HG02852 (cell line): Measurements from ENCODE around the gene LRRC31.
A peak's percentile ranks its signal among the peaks of the same experiment; 100 is the strongest.

Experiments
- ATAC-seq: cut with Tn5 transposase; IDR thresholded peaks from one replicate; pipeline ENCODE4 v1.9.1; 2021; ENCODE audit warnings: mild to moderate bottlenecking, moderate library complexity; ENCODE audit not compliant: unreplicated experiment

Gene LRRC31

DNA sequence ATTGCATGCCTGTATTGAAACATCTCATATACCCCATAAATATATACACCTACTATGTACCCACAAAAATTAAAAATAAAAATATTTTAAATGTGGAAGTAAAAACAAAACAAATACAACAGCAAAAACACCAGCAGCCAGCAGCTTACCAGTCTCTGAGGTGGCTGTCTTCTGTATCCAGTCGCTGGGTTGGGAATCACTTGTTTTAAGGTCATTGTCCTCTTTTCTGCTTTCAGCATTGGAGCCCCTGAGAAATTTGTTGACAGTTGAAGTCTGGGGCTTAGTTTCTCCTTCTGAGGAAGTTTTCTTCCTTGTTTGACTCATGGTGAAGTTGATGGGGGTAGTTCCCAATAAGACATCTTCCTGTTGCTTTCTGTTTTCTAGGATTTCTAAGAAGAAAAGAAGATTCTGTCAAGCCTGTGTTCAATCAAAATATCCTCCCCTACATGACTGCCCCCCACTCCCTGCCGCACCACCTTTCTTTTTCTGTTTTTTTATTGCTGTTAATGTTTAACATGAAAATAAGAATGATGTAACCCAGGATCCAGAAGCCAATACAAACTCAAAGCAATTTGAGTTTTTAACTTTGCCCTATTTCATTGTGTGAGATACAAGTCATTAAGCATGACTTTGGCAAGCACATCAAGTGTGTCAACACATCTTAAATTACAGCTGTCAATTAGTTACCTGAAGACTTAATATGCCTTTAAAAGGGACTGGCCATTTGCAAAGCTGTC, at the start of gene LRRC31:
Gene LRRC31 (minus strand): TSS at position 452 of the 737 bp plus-strand sequence. CDS start 128 bp downstream, at position 324.
- no peak for ATAC-seq

DNA sequence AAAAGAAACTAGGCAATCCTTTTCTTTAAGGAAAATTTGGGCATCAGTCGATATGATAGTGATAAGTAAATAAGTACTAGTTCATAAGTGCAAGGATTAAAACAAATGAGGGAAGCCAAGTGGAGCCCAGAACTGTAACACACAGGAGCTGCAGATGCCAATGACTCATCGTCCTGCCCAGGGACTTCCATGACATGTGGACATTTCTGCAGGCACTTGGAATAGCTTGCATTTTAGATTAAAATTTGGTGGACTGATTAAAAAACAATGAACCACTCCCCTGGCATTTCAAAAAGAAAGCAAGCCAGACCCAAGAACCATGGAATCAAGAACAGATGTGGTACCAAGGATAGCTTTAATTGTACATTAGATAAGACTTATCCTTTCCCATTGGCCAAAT, 44.6 kb upstream of the LRRC31 start:
- ATAC-seq = no peak

DNA sequence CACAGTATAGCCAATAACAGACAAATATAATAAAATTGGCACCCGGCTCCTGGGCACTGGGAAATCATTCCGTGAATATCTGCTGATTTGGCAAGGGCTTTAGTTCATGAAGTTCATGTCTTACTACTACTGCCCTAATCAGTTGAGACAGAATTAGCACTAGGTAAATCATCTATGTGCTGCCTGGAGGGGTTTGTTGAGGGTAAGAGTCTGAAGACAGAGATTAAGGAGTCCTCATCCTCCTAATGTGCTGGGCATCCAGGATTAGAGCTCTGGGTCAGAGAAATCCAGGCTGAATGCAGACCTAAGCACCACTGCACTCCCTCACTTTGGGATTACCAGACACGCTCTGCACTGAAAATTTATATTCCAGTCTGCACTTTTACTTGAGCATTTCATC, 43.6 kb upstream of the LRRC31 start:
- ATAC-seq = no peak

DNA sequence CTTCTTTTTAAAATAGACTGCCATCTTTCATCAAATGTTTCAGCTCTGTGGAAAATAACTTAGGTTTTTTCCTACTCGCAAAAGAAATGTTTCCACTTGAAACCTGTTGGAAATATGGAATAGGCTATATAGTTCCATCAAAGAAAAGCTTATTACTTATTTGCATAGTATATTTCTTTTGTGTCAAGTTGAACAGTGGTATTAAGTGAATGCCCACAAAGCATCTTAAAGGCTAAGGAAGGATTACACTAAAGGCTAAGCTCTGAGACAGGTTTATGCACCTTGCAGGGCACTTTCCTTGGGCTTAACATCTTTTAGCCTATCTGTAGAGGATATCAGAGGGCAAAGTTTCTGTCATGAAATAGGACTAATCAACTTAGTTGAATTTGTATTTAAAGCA, 41.5 kb upstream of the LRRC31 start, which contains the start of gene SAMD7:
Gene SAMD7 (plus strand): TSS at position 301 of the 400 bp plus-strand sequence. CDS start 7,927 bp downstream, outside the sequence.
- ATAC-seq = no peak

DNA sequence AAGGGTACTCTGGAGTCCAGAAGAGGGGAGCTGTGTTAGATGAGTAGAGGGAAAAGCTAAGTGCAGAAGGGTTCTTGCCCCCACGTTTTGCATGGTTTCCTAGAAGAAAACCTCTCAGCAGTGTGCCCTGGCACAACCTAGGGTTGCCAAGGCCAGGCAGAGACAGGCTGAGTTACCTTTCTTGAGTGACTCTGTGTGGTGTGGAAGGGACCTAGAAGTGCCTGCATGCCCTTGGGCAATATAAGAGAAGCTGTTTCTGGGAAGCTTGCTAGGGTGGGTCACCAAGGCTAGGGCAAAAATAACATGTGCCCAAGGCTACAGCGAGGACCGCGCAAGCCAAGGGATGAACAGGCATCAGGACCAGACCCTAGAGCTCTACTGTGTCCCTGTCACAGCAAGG, 38.2 kb upstream of the LRRC31 start:
- no peak for ATAC-seq

DNA sequence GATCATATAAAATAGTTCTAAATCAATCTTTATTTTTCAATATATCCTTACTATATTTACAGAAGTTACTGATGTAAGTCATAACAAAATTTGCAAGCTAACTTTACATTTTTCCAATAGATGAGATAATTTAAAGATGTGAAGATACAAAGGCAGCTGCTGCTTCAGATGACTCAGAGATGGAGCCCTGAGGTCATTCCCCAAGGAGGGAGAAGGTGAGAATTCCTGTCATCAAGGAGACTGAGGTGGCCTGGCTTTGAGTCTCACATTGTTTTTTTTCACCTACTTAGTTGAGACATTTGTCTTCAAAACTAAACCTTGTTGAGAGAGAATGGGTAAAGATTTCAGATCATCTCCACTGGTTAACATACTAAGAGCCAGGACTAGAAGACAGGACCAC, 37.7 kb upstream of the LRRC31 start:
- no peak for ATAC-seq

DNA sequence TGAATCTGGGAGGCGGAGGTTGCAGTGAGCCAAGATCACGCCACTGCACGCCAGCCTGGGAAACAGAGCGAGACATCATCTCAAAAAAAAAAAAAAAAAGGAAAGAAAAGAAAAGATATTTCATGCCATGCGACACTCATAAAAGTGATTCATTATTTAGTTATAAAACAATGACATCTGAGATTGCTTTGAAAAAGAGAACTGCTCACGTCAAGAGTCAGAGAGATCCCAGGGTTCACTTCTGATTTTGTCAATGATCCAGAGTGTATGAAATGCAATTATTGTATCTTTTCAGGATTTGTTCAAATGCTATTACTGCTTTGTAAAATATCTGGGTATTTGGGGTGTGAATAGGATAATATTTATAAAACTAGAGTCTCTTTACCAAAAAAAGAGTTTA, 35.7 kb upstream of the LRRC31 start:
- ATAC-seq = no peak

DNA sequence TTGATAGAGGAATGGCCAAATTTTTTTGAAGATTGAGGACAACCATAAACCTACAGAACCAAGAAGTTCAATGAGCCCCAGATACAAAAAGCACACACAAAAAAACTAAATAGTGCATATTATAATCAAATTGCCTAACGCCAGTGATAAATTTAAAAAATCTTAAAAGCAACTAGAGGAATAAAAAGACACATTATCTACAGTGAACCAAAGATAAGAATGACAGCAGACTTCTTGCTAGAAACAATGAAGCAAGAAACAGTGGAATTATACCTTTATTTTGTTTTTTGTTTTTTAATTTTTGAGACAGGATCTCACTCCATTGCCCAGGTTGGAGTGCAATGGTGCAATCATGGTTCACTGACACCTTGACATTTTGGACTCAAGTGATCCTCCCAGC, 31.7 kb upstream of the LRRC31 start:
- no peak for ATAC-seq

DNA sequence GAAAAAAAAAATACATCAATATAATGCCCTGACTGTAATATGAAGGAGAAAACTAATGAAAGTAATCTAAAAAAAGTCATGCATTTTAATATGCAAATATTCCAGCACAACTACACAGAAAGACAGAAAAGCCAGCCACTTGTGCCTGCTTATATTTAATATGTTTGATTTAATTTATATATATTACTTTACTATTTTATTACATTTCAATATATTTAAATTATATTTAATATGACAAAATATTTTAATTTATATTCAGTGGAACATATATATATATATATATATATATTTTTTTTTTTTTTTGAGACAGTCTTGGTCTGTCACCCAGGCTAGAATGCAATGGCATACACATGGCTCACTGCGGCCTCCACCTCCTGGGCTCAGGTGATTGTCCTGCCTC, 27.5 kb upstream of the LRRC31 start:
- ATAC-seq = no peak

DNA sequence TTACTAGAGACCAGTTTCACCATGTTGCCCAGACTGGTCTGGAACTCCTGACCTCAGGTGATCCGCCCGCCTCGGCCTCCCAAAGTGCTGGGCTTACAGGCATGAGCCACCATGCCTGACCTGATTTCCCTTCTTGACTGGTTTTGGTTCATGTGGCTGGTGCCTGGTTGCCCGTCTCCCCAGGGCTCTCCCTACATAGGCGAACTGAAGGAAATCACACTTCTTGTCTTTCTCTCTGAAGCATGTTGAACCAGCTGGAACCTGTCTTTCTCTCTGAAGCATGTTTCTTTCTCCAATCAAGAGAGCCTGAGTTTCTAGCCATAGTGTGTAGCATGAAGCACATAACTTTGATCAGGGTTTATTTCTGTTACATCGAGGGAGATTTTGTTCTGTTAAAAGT, 25.3 kb upstream of the LRRC31 start:
- ATAC-seq = no peak

DNA sequence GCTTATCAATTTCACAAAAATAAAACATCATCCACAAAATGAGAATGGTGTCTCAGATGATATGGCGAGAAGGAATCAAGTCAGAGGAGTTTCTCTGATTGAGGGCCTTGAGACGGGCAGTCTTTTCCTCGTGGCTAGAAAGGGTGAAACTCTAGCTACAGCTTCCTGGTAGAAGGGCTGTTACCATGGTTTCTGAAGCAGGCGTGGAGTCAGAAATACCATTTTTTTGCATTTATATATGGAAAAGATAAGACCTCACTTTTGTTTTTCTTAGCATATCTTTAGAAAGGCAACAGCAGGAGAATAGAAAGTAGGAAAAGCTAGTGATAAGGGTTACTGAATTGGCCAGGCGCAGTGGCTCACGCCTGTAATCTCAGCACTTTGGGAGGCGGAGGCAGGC, 24.4 kb upstream of the LRRC31 start:
- no peak for ATAC-seq

DNA sequence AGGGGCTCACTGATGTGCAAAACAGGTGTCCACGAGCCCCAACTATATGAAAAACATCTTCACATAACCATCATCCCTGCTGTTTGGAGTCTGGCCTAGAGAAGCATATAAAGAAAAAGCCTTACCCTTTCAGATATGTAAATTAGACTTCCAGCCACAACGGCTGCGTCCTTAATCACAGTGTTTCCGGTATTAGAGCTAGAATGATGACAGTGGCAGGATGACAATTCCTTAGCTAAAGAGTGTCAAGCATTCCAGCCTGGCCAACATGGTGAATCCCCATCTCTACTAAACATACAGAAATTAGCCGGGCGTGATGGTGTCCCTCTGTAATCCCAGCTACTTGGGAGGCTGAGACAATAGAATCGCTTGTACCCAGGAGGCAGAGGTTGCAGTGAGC, 22.2 kb upstream of the LRRC31 start:
- no peak for ATAC-seq

DNA sequence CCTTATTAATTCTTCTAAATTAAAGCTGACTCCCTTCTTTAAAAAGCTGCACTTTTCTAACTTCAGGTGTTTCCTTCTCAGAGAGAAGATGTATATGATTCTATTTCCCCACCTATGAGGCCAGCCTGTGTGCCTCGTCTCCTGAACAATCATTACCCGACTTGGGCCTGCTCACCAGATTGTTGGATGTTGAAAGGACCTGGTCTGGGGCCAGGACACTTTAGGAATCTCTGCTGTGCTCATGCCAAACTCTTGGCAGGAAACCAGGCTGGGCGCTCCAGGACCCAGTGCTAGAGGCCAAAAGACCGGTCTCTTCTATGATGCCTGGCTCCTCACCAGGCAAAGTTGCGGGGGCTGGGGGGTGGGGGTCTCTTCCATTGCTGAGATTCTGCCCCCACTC, 16.9 kb upstream of the LRRC31 start:
- no peak for ATAC-seq

DNA sequence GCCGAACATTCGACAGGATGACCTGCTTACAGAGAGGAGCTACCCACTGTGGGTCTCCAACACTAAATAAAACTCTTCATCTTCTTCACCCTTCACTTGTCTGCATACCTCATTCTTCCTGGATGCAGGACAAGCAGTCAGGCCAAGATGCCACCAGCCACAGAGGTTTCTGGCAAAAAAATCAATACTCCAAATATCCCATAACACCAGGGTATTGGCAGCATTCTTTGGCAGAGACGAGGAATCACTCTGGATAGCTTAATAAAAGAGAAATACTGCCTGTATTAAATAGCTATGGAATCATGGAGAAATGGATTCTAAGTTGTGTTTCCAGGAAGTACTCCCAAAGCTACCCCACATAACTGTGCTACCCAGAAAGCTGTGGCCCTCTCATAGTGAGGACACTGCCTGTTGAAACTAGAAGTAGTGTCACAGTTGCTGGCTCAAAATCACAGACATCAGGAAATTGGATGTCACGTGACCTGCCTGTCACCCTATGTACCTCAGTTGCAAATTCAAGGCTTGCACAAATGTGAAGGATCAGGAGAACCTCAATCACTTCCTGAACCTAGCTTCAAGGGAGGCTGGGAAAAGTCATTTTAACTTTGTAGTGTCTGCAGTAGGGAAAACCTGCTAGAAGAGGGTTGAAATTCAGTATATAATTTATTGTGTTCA, 11.0 kb upstream of the LRRC31 start:
- ATAC-seq = no peak

DNA sequence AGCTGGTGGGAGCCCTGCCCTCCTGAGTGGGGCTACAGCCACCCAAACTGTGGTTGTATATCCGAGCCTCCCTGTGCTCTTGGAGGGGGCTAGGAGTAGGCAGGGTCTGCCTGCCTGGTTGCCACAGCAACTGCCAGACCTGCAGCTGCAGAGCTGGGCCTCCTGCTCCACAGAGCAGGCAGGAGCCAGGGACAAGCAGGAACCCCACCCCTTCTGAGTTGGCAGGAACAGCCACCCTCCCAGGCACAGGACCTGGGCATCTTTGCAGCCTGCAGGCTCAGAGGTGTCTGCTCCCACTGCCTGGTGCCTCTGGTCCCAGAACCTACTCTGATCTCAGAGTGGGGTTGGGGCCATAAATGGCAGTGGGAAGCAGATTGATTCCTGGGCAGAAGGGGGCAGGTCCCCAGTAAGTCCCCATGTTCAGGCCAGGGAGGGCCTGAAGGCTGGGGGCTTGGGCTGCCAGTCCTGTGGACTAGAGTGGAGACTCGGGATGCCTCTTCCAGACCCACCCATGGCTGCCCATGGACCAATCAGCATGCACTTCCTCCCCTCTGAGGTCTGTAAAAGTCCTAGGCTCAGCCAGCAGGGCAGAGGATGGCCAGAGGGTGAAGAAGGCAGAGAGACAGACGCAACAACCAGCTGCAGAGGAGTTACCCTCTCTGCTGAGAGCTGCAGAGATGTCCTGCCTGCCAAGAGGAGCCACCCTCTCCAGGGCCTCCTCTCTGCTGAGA, 10.3 kb upstream of the LRRC31 start:
- no peak for ATAC-seq

DNA sequence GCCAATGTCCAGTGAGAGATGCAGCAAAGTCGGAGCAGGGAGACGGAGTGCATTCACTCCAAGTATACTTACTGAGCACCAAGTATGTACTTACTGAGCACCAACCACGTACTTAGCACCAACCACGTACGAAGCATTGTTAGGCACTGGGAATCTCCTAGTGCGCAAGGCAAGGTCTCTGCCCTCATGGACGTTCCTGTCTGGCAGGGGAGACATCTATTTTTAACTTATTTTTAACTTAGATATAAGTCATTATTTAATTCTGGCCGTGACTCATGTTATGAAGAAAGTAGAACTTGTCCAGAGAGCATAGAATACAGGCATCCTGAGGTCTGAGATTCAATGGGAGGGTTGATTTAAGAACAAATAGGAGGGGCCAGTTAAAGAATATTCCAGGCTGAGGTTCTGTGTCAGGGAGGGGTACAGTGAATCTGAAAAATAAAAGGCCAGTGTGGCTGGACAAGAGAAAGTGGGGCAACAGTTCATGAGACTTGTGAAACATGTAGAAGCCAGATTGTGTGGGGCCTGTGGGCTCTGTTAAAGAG, 9.3 kb upstream of the LRRC31 start:
- ATAC-seq = no peak

DNA sequence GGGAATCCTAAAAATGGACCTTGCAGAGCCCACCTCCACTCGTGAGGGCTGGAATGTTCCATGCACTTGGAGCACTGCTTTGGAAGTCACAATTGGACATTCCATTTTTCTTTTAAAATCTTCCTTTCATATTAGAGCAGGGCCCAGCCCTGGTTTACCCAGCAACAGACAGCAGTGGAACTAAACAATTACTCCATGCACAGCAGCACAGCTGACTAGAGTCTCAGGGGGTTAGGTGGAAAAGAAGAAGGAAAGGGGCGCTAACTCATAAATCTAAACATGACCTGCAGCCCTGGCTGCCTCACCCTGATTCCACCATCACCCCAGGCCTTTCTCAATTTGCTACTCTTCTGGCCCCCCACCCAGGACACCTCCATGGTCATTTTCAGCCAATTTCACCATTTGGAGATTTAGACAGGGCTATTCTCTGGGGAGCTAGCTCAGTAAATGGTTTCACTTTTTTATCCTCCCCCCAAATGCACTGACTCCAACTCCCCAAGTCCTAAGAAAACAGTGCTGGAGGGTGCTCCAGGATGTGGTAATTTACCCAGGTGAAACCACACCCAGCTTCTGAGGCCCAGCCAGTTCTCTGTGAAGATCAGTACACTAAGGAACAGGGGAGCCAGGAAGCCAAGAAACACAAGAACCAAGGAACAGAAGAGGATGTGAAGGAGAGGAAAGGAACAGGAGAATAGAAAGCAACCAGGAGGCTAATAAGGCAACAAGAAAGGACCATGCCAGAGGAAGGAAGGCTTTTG, 1.6 kb upstream of the LRRC31 start:
- no peak for ATAC-seq

DNA sequence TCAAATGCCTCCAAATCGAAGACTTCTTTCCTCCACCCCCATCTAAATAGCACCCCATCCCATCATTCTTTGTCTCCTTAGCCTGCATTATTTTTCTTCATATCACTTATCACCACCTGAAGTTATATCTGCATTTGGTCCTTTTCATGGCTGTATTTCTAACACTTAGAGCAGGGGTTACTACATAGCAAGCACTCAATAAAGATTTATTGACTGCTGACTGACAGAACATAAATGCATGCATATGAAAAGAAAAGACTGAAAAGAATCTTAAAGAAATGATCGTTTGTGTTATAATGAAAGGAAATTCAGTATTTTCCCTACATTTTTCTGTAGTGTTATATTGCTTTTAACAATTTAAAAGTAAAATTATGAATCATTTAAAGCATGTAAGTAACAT, 1.4 kb downstream of the LRRC31 start:
- no peak for ATAC-seq

DNA sequence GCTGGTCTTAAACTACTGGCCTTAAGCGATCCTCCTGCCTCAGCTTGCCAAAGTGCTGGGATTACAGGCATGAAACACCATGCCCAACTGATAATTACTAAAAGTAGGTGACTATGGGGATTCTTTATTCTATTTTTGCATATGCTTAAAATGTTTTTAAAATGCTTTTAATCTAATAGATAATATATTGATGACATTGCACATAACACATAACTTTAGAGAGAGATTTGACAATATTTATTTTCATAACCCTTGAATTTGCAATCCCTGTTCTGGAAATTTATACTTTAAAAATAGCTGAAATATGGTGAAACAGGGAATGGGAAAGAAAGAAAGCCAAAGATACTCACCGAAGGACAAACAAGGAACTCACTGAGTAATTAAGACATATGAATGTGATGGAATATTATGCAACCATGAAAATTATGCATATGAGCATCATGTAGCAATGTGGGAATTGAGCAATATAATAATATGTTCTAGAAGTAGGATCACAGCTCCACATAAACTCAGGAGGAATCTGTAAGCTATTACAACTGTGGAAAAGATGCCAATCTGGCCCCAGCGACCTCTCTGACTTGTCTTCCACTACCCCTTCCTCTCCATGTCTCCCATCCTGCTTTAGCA, 2.0 kb downstream of the LRRC31 start:
- ATAC-seq = no peak

DNA sequence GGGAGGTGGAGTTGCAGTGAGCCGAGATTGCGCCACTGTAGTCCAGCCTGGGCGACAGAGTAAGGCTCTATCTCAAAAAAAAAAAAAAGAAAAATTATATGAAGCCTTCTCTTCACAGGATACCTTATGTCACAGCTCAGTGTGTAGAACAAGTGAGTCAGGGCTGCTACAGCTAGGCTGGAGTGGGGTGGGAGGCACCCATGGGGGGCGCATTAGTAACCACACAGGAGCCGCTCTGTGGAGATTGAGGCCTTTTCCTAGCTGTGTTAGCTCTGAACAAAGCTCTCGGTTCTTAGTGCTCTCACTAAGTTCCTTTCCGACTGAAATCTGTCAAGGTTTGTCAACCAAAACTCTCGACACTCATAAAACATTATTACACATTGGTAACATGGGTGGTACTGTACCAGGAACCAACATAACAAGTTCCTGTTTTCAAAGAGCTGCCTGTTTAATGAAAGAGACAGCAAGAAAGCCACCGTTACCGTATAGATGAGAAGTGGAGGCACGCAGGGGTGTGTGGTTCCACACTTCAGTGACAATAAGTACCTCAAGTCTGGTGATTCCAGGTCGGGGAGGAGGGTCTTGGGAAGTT, 4.5 kb downstream of the LRRC31 start:
- peak; percentile 52 for ATAC-seq
